Measurements from ENCODE around the gene DDX3X. TPM values are rescaled to one million over a fixed set of nuclear protein-coding genes. Genes with fewer than 3 reads are reported as not detected.

The DDX3X gene
- total and polyA plus RNA-seq, 2 of the 13 experiments (the other 11 are each of a cell fraction or from before 2014, with no cell fraction given) = 53.5 to 239 TPM

GRCh38 chrX:41334363-41335197 is 618 bp downstream of the DDX3X start (continued):
- TF ChIP-seq ZBTB40 (IDR thresholded peaks at IDR 0.05) (no peak), ZBTB40 (CRISPR knock-in tag; IDR thresholded peaks at IDR 0.05) (0 out of 2 replicates have a peak, but pooled peaks have one; percentile 19), ZNF570 (CRISPR knock-in tag; IDR thresholded peaks at IDR 0.05; ENCODE audit: borderline replicate concordance) (no peak), FOXM1 (CRISPR knock-in tag; IDR thresholded peaks at IDR 0.05) (no peak), ZNF20 (CRISPR knock-in tag; IDR thresholded peaks at IDR 0.05) (no peak), ZNF75D (CRISPR knock-in tag; IDR thresholded peaks at IDR 0.05; ENCODE audit: borderline replicate concordance) (no peak), NONO (IDR thresholded peaks at IDR 0.05) (no peak), NONO (CRISPR knock-in tag; conservative IDR thresholded peaks at IDR 0.05) (0 out of 2 replicates have a peak, but pooled peaks have one; percentile 11), PRMT3 (CRISPR knock-in tag; IDR thresholded peaks at IDR 0.05; ENCODE audit: borderline replicate concordance, low read depth) (0 out of 2 replicates have a peak, but pooled peaks have one; percentile 32), SPEN (CRISPR knock-in tag; IDR thresholded peaks at IDR 0.05; ENCODE audit: low read depth) (no peak), ASH2L (IDR thresholded peaks at IDR 0.05; ENCODE audit: insufficient read length, low read depth, low read length) (peak; percentile 23), SOX5 (CRISPR knock-in tag; IDR thresholded peaks at IDR 0.05; ENCODE audit: borderline replicate concordance) (no peak), ELF1 (CRISPR knock-in tag; IDR thresholded peaks at IDR 0.05) (no peak), RCOR2 (CRISPR knock-in tag; IDR thresholded peaks at IDR 0.05) (no peak), ZNF343 (CRISPR knock-in tag; IDR thresholded peaks at IDR 0.05) (no peak), MAFK (conservative IDR thresholded peaks at IDR 0.05 in 1 of 2, IDR thresholded peaks at IDR 0.05 in 1 of 2; ENCODE audit: low read length in 2 of 2) (no peak), ERF (CRISPR knock-in tag; IDR thresholded peaks at IDR 0.05) (no peak), KAT7 (CRISPR knock-in tag; IDR thresholded peaks at IDR 0.05; ENCODE audit: borderline replicate concordance) (peak; percentile 56; the same call in 1 of the 2 replicates), MIER3 (CRISPR knock-in tag; IDR thresholded peaks at IDR 0.05; ENCODE audit: borderline replicate concordance) (no peak), ZNF354B (CRISPR knock-in tag; IDR thresholded peaks at IDR 0.05) (no peak), ZNF296 (CRISPR knock-in tag; conservative IDR thresholded peaks at IDR 0.05) (no peak), YY1 (IDR thresholded peaks at IDR 0.05; ENCODE audit: insufficient read depth, insufficient replicate concordance, low read depth, low read length) (peak; percentile 58), ZFY (CRISPR knock-in tag; IDR thresholded peaks at IDR 0.05) (peak; percentile 46; the same call in 1 of the 2 replicates)

Measured in HepG2 (cell line).